Breast epithelium (tissue), 4 donors: ENCODE measurements around the gene ITGA5. TPM values are rescaled to one million over a fixed set of nuclear protein-coding genes. Genes with fewer than 3 reads are reported as not detected.

ENCODE experiments used
- DNase-seq, 2 donors: peaks; one replicate each; pipeline ENCODE4 v3.0.0-alpha.2; 2019; ENCODE audit warnings: low spot score in 2 of 2
- H3K27ac ChIP-seq, 2 donors: fragments of 200-600 bp; sonication (generic) in 1 of 2; one replicate each; pipeline ENCODE4 v1.5.1; 2016 to 2019; ENCODE audit warnings: mild to moderate bottlenecking in 1 of 2
- H3K27me3 ChIP-seq, 2 donors: fragments of 200-600 bp; sonication (generic) in 1 of 2; one replicate each; pipeline versions ENCODE4 v1.5.1 to v1.6.0; 2017 to 2019; ENCODE audit warnings: control low read depth in 1 of 2, mild to moderate bottlenecking in 1 of 2
- H3K36me3 ChIP-seq: fragments of 200-600 bp; one replicate; pipeline ENCODE4 v1.5.1; 2019
- H3K4me1 ChIP-seq, 2 donors: fragments of 200-600 bp; sonication (generic); one replicate each; pipeline ENCODE4 v1.5.1; 2016 to 2019; ENCODE audit warnings: control low read depth in 1 of 2
- H3K4me3 ChIP-seq, 3 donors: fragments of 200-600 bp; sonication (generic); 1 replicate in 2 of 3; 2 replicates in 1 of 3; pipeline ENCODE4 v1.5.1; 2016 to 2019; ENCODE audit warnings: mild to moderate bottlenecking in 3 of 3, moderate library complexity in 2 of 3
- H3K9me3 ChIP-seq, 2 donors: fragments of 200-600 bp; sonication (generic) in 1 of 2; one replicate each; pipeline ENCODE4 v1.5.1; 2016 to 2019; ENCODE audit warnings: control low read depth in 1 of 2
- POLR2A ChIP-seq: fragments of 450-650 bp; IDR thresholded peaks from one replicate; pipeline ENCODE4 v1.6.1; 2016; ENCODE audit warnings: antibody characterized with exemption, mild to moderate bottlenecking, moderate library complexity
- POLR2AphosphoS5 ChIP-seq, 3 donors: sonication (generic); formaldehyde crosslinking; IDR thresholded peaks; one replicate each; pipeline ENCODE4 v1.6.1; 2017; ENCODE audit warnings: antibody characterized with exemption in 3 of 3
- intact Hi-C: fragments of 100-400 bp; cut with DNase I; formaldehyde crosslinking; loops from one replicate; pipeline ENCODE4 v1.15.1; 2023; ENCODE audit warnings: low total_unique reads
- total RNA-seq, 3 donors: library from RNA; depleted of rRNA; stranded (reverse); fragments of >200 nt; gene quantifications; one replicate each; pipeline ENCODE4 v1.1.0, GENCODE V29; 2016
- TF ChIP-seq, protein P1 (sequence below), 3 donors: fragments of 450-650 bp; IDR thresholded peaks; one replicate each; pipeline ENCODE4 v1.5.1; 2016 to 2017; ENCODE audit warnings: antibody characterized with exemption in 3 of 3, mild to moderate bottlenecking in 3 of 3, moderate library complexity in 3 of 3

Gene ITGA5
- total RNA-seq, 3 donors from 2014 or later = 30.4 to 135 (median 81.9) TPM

DNA sequence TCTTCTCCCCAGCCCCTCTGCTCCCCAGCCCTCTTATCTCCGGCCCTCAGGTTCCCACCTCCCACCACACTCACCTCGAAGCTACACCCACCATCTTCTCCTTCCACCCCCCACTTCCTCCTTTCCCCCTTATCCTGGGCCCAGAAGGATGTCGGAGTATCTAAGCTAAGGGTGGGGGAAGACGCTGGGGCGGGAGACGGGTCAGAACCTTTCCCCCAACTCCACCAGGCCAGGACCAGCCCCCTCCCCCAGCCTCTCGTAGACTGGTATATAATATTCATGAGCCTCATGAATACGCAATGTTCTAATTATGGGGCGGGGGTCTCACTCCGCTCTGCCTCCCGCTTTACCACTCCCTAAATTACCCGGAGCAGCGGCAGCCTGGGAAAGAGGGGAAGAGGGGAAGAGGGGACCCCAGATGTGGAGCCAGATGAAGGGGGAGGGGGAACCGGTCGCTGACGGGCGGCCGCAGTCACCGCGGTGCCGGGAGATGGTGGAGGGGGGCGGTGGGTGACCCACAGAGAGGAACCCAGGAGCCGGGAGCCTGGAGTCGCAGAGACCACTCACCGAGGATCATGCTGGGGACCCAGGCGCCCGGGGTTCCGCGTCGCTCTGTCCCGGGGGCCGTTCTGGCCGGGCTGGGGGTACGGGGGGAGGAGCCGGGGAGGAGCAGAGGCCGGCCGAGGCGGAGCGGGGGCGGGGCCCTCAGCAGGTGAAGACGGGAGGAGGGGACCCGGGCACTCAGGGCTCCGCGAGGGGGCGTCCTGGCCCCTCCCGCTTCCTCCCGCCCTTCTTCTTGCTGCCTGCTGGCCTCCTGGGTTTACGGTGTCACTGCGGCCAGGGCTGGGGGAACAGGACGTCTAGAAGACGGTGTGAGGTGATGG lies 28.2 kb downstream of the ITGA5 start:
- Histone ChIP-seq H3K9me3 (no peaks in the 10 kb centered on the region), H3K4me1 (peaks cover 0 to 10% of the 10 kb centered on the region in 2 donors), H3K4me3 (peak overlapping the region; percentile 33 to 74 (median 68)), H3K27me3 (no peaks in the 10 kb centered on the region), H3K36me3 (no peaks in the 10 kb centered on the region), H3K27ac (peak overlapping the region; percentile 83 to 90)
- intact Hi-C loops = no loop called here
- TF ChIP-seq POLR2AphosphoS5 (IDR thresholded peaks at IDR 0.05) (no peak), POLR2A (no peak)
- TF ChIP-seq, protein P1, sequence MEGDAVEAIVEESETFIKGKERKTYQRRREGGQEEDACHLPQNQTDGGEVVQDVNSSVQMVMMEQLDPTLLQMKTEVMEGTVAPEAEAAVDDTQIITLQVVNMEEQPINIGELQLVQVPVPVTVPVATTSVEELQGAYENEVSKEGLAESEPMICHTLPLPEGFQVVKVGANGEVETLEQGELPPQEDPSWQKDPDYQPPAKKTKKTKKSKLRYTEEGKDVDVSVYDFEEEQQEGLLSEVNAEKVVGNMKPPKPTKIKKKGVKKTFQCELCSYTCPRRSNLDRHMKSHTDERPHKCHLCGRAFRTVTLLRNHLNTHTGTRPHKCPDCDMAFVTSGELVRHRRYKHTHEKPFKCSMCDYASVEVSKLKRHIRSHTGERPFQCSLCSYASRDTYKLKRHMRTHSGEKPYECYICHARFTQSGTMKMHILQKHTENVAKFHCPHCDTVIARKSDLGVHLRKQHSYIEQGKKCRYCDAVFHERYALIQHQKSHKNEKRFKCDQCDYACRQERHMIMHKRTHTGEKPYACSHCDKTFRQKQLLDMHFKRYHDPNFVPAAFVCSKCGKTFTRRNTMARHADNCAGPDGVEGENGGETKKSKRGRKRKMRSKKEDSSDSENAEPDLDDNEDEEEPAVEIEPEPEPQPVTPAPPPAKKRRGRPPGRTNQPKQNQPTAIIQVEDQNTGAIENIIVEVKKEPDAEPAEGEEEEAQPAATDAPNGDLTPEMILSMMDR (IDR thresholded peaks at IDR 0.05) = no peak
- DNase-seq = peak; percentile 71 to 75

DNA sequence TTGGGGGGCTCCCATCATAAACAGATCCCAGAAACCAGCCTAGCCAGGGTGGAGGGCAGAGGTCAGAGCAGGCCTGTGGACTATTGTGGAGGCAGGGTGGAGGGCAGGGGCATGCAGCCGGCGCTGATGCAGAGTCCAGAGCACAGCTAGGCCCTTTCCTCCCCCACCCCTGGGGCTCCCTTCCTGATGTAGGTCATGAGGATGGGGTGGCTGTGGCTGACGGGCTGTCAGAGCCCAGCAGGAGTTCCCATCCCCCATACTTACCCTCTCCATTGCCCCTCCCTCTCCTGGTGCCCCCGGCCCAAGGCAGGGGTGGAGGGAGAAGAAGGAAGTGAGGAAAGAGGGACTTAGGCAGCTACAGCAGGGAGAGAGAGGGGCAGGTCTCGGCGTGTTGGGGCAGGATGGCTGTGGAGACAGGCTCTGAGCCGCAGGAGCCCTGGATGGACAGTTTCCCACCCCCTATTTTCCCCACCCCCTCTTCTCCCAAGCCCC lies 28.8 kb downstream of the ITGA5 start:
- Histone ChIP-seq H3K27me3 (no peaks in the 10 kb centered on the region), H3K27ac (peak overlapping the region; percentile 83 to 90), H3K36me3 (no peaks in the 10 kb centered on the region), H3K4me3 (peak overlapping the region in 2 of 3 donors; percentile 68 to 74), H3K4me1 (peaks cover 0 to 10% of the 10 kb centered on the region in 2 donors), H3K9me3 (no peaks in the 10 kb centered on the region)
- intact Hi-C loops = no loop called here
- TF ChIP-seq, protein P1 (IDR thresholded peaks at IDR 0.05) = no peak
- no peak for TF ChIP-seq POLR2AphosphoS5 (IDR thresholded peaks at IDR 0.05)
- no peak for TF ChIP-seq POLR2A
- DNase-seq = no peak

DNA sequence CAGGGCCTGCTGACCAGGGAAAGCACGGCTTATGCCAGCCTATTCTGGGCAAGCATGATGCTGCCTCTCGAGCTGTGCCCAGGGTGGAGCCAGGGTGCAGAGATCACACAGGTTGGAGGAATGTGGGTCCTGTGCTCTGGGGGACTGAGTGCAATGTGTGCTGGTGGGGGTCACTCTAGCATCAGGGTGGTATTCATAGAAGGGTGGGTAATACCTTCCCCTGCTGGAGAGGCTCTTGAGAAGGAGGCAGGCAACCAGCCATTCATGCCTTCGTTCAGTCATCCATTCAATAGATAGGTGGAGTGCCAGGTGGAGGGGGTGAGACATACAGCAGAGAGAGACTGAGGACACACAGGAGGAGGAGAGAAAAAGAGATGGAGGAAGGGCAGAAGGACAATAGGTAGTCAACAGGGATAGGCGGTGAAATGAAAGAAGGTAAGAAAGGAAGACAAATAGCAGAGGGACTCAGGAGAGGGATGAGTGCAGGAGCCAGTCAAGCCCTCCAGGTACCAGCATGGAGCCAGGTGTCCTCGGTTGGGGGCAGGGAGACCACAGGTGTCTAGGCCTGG lies 29.4 kb downstream of the ITGA5 start:
- H3K27ac ChIP-seq = peak overlapping the region; percentile 83 to 90
- no peaks in the 10 kb centered on the region for H3K9me3 ChIP-seq
- no peak for TF ChIP-seq POLR2A
- TF ChIP-seq POLR2AphosphoS5 (IDR thresholded peaks at IDR 0.05) = no peak
- TF ChIP-seq, protein P1 (IDR thresholded peaks at IDR 0.05) = no peak
- no peaks in the 10 kb centered on the region for H3K27me3 ChIP-seq
- no peaks in the 10 kb centered on the region for H3K36me3 ChIP-seq
- intact Hi-C loops = no loop called here
- no peak for DNase-seq
- peaks cover 0 to 10% of the 10 kb centered on the region in 2 donors for H3K4me1 ChIP-seq
- H3K4me3 ChIP-seq = peak overlapping the region in 2 of 3 donors; percentile 68 to 74

DNA sequence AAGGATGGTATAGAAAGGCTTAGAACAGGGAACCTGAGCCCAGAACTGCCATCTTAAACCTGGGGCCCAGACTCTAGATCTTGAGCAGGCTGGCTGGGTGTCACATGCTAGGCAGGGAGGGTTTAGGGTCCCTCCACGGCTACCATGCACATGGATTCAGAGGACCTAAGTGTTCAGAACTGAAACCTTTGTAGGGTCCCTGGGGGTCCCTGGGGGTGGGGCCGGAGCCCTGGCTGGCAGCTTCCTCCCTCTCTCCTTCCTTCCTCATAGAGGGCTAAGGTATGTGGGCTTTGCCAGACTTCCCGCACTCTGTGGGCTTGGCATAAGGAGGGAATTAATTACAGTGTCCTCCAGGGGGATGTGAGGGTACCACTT lies 29.9 kb downstream of the ITGA5 start:
- H3K27me3 ChIP-seq = no peaks in the 10 kb centered on the region
- H3K4me3 ChIP-seq = peak overlapping the region in 1 of 3 donors; percentile 8
- H3K4me1 ChIP-seq = peaks cover 0 to 10% of the 10 kb centered on the region in 2 donors
- peak overlapping the region; percentile 83 to 90 for H3K27ac ChIP-seq
- intact Hi-C loops = no loop called here
- no peaks in the 10 kb centered on the region for H3K36me3 ChIP-seq
- TF ChIP-seq POLR2A (no peak), POLR2AphosphoS5 (IDR thresholded peaks at IDR 0.05) (no peak)
- TF ChIP-seq, protein P1 (IDR thresholded peaks at IDR 0.05) = no peak
- DNase-seq = no peak
- no peaks in the 10 kb centered on the region for H3K9me3 ChIP-seq
